HG03575 (cell line): ENCODE data around the gene ATP6V1B1.

Source experiments
- ATAC-seq: cut with Tn5 transposase; IDR thresholded peaks from one replicate; pipeline ENCODE4 v1.9.1; 2021; ENCODE audit not compliant: unreplicated experiment, insufficient number of reproducible peaks, low FRiP score; ENCODE audit errors: extremely low read depth

The ATP6V1B1 gene

GRCh38 chr2:70960833-70961647, 25.3 kb downstream of the ATP6V1B1 start:
- ATAC-seq, result no peak

- ATAC-seq, result no peak
Observed at GRCh38 chr2:70961648-70961994, 25.9 kb downstream of the ATP6V1B1 start.

- no peak for ATAC-seq
Observed at GRCh38 chr2:70962211-70962884, 26.6 kb downstream of the ATP6V1B1 start.

GRCh38 chr2:70962885-70963878, 27.5 kb downstream of the ATP6V1B1 start:
- no peak for ATAC-seq

- ATAC-seq, result no peak
Observed at GRCh38 chr2:70964133-70964532, 28.4 kb downstream of the ATP6V1B1 start.

- no peak for ATAC-seq
Observed at GRCh38 chr2:70964596-70965386, 29.1 kb downstream of the ATP6V1B1 start.

- ATAC-seq, result no peak
Observed at GRCh38 chr2:70965506-70965905, 29.8 kb downstream of the ATP6V1B1 start.

- ATAC-seq, result no peak
Observed at GRCh38 chr2:70966681-70967080, 31.0 kb downstream of the ATP6V1B1 start.

- no peak for ATAC-seq
Observed at GRCh38 chr2:70967189-70967588, 31.5 kb downstream of the ATP6V1B1 start.

- no peak for ATAC-seq
Observed at GRCh38 chr2:70974592-70974991, 38.9 kb downstream of the ATP6V1B1 start.

GRCh38 chr2:70975237-70975636, 39.5 kb downstream of the ATP6V1B1 start:
- ATAC-seq, result no peak

GRCh38 chr2:70977605-70978205, 42.0 kb downstream of the ATP6V1B1 start:
- ATAC-seq, result no peak

GRCh38 chr2:70978341-70979179, 42.9 kb downstream of the ATP6V1B1 start, which contains the start of gene ANKRD53:
ANKRD53 (plus strand) TSS chr2:70978630; CDS start chr2:70978646, 16 bp downstream.
- no peak for ATAC-seq

- no peak for ATAC-seq
Observed at GRCh38 chr2:70979180-70979488, 43.4 kb downstream of the ATP6V1B1 start.

GRCh38 chr2:70979626-70980025, 43.9 kb downstream of the ATP6V1B1 start:
- ATAC-seq, result no peak

GRCh38 chr2:70981421-70981820, 45.7 kb downstream of the ATP6V1B1 start:
- ATAC-seq, result no peak
